Neural cell (in vitro differentiated cells): ENCODE measurements around the gene ARHGEF7. TPM values are rescaled to one million over a fixed set of nuclear protein-coding genes. Genes with fewer than 3 reads are reported as not detected.

Source experiments
- H2AFZ ChIP-seq: fragments of 200-600, 300-800 bp; sonication (generic), shearing (Covaris generic); 2 replicates; pipeline ENCODE4 v1.6.0; 2014; ENCODE audit warnings: low read depth, mild to moderate bottlenecking, antibody characterized with exemption, low read length, moderate library complexity
- H3F3A ChIP-seq: fragments of 200-600 bp; shearing (Covaris generic); 2 replicates; pipeline ENCODE4 v1.6.1; 2016; ENCODE audit warnings: mild to moderate bottlenecking, moderate library complexity, mixed read lengths, antibody characterized with exemption, low read length; ENCODE audit not compliant: insufficient read depth, poor library complexity, severe bottlenecking
- H3K27ac ChIP-seq: fragments of 200-600, 300-800 bp; sonication (generic), shearing (Covaris generic); 2 replicates; pipeline ENCODE4 v1.5.1; 2014; ENCODE audit warnings: mild to moderate bottlenecking, low read length, moderate library complexity
- H3K27me3 ChIP-seq: fragments of 300-800, 200-600 bp; sonication (generic), shearing (Covaris generic); 2 replicates; pipeline ENCODE4 v1.6.0; 2014; ENCODE audit warnings: mild to moderate bottlenecking, low read depth, low read length, moderate library complexity; ENCODE audit not compliant: insufficient read depth
- H3K36me3 ChIP-seq: fragments of 300-800, 200-600 bp; sonication (generic), shearing (Covaris generic); 2 replicates; pipeline ENCODE4 v1.5.1; 2014; ENCODE audit warnings: mild to moderate bottlenecking, antibody characterized with exemption, low read length, moderate library complexity; ENCODE audit not compliant: insufficient read depth
- H3K4me2 ChIP-seq: fragments of 300-800, 200-600 bp; sonication (generic), shearing (Covaris generic); 2 replicates; pipeline ENCODE4 v1.6.0; 2014; ENCODE audit warnings: mild to moderate bottlenecking, low read length
- H3K4me3 ChIP-seq: fragments of 300-800, 200-600 bp; sonication (generic), shearing (Covaris generic); 2 replicates; pipeline ENCODE4 v1.5.1; 2014; ENCODE audit warnings: mild to moderate bottlenecking, low read length, moderate library complexity
- H3K79me2 ChIP-seq: fragments of 200-600 bp; shearing (Covaris generic); replicated peaks from 2 replicates; pipeline ENCODE4 v1.6.0; 2014; ENCODE audit warnings: mild to moderate bottlenecking, low read length, moderate library complexity; ENCODE audit not compliant: insufficient read depth
- H3K9ac ChIP-seq: fragments of 300-800, 200-600 bp; sonication (generic), shearing (Covaris generic); 2 replicates; pipeline ENCODE4 v1.6.1; 2016; ENCODE audit warnings: mild to moderate bottlenecking, low read length, mixed read lengths
- H3K9me2 ChIP-seq: fragments of 200-600 bp; shearing (Covaris generic); 2 replicates; pipeline ENCODE4 v1.6.1; 2016; ENCODE audit warnings: mild to moderate bottlenecking, low read length, mixed read lengths; ENCODE audit not compliant: insufficient read depth
- H3K9me3 ChIP-seq: fragments of 200-600, 300-800 bp; sonication (generic), shearing (Covaris generic); 2 replicates; pipeline ENCODE4 v1.6.1; 2016; ENCODE audit warnings: mild to moderate bottlenecking, mixed run types, low read length, moderate library complexity, mixed read lengths
- H4K20me1 ChIP-seq: fragments of 200-600 bp; shearing (Covaris generic); 2 replicates; pipeline ENCODE4 v1.6.1; 2016; ENCODE audit warnings: mild to moderate bottlenecking, mixed run types; ENCODE audit not compliant: insufficient read depth
- CTCF ChIP-seq: fragments of 450-650 bp; IDR thresholded peaks from 2 replicates; pipeline ENCODE4 v1.5.1; 2014; ENCODE audit warnings: antibody characterized with exemption, mild to moderate bottlenecking, moderate library complexity; ENCODE audit not compliant: poor library complexity, severe bottlenecking
- EP300 ChIP-seq: fragments of 450-650 bp; conservative IDR thresholded peaks from 2 replicates; pipeline ENCODE4 v1.6.1; 2014; ENCODE audit warnings: antibody characterized with exemption, mild to moderate bottlenecking, moderate library complexity; ENCODE audit not compliant: poor library complexity, severe bottlenecking
- EZH2 ChIP-seq: fragments of 200-600, 300-800 bp; shearing (Covaris generic), sonication (generic); IDR thresholded peaks from 2 replicates; pipeline ENCODE4 v1.6.1; 2014; ENCODE audit warnings: antibody characterized with exemption, low read length, borderline replicate concordance, mild to moderate bottlenecking; ENCODE audit not compliant: insufficient read depth, poor library complexity, severe bottlenecking
- MXI1 ChIP-seq: fragments of 450-650 bp; conservative IDR thresholded peaks from 2 replicates; pipeline ENCODE4 v1.6.1; 2014; ENCODE audit warnings: antibody characterized with exemption, mild to moderate bottlenecking; ENCODE audit not compliant: poor library complexity, severe bottlenecking
- POLR2AphosphoS5 ChIP-seq: IDR thresholded peaks from 2 replicates; pipeline ENCODE4 v1.6.1; 2012
- RAD21 ChIP-seq: fragments of 450-650 bp; conservative IDR thresholded peaks from 2 replicates; pipeline ENCODE4 v1.6.1; 2014; ENCODE audit warnings: antibody characterized with exemption, mild to moderate bottlenecking, moderate library complexity
- REST ChIP-seq: IDR thresholded peaks from 2 replicates; pipeline ENCODE4 v1.6.1; 2012; ENCODE audit warnings: borderline replicate concordance
- SMC3 ChIP-seq: fragments of 450-650 bp; conservative IDR thresholded peaks from 2 replicates; pipeline ENCODE4 v1.6.1; 2014; ENCODE audit warnings: antibody characterized with exemption, mild to moderate bottlenecking, moderate library complexity; ENCODE audit not compliant: poor library complexity
- TAF1 ChIP-seq: IDR thresholded peaks from 2 replicates; pipeline ENCODE4 v1.6.1; 2012; ENCODE audit warnings: low read depth
- polyA plus RNA-seq: library from polyadenylated mRNA; depleted of rRNA; stranded (reverse); fragments of >200 nt; gene quantifications from 2 replicates; pipeline ENCODE4 v1.2.3, GENCODE V29; 2014

The ARHGEF7 gene
- polyA plus RNA-seq, 1 donor from 2014 or later, result 155 TPM

GRCh38 chr13:111337741-111338140, 222.6 kb downstream of the ARHGEF7 start:
- Histone ChIP-seq H3K9me3 (no peaks in the 10 kb centered on the region), H3K9me2 (no peaks in the 10 kb centered on the region), H3F3A (no peaks in the 10 kb centered on the region), H3K36me3 (no peaks in the 10 kb centered on the region), H3K27ac (no peak overlapping the region), H2AFZ (no peak overlapping the region), H3K27me3 (no peaks in the 10 kb centered on the region), H4K20me1 (no peaks in the 10 kb centered on the region), H3K4me2 (no peak overlapping the region), H3K4me3 (no peak overlapping the region), H3K79me2 (no peaks in the 10 kb centered on the region), H3K9ac (no peak overlapping the region)
- TF ChIP-seq EP300 (no peak), CTCF (no peak), MXI1 (no peak), RAD21 (no peak), SMC3 (no peak), TAF1 (no peak), EZH2 (no peak), POLR2AphosphoS5 (no peak), REST (no peak)

GRCh38 chr13:111338841-111339240, 223.7 kb downstream of the ARHGEF7 start:
- Histone ChIP-seq H3K4me3 (no peak overlapping the region), H3K9ac (no peak overlapping the region), H3K27me3 (no peaks in the 10 kb centered on the region), H2AFZ (no peak overlapping the region), H3K36me3 (no peaks in the 10 kb centered on the region), H3F3A (no peaks in the 10 kb centered on the region), H4K20me1 (no peaks in the 10 kb centered on the region), H3K27ac (no peak overlapping the region), H3K9me3 (no peaks in the 10 kb centered on the region), H3K9me2 (no peaks in the 10 kb centered on the region), H3K79me2 (no peaks in the 10 kb centered on the region), H3K4me2 (no peak overlapping the region)
- no peak for TF ChIP-seq CTCF
- no peak for TF ChIP-seq SMC3
- no peak for TF ChIP-seq EP300
- TF ChIP-seq EZH2, result no peak
- TF ChIP-seq RAD21, result no peak
- TF ChIP-seq REST, result no peak
- no peak for TF ChIP-seq TAF1
- TF ChIP-seq POLR2AphosphoS5, result no peak
- TF ChIP-seq MXI1, result no peak
